Thymus (tissue), 11 donors: ENCODE measurements around the gene TMEM255B. TPM values are rescaled to one million over a fixed set of nuclear protein-coding genes. Genes with fewer than 3 reads are reported as not detected.
A peak's percentile ranks its signal among the peaks of the same experiment; 100 is the strongest.

Source experiments
- DNase-seq, 9 donors: peaks; one replicate each; pipeline ENCODE4 v3.0.0-alpha.2; 2013; ENCODE audit warnings: low spot score in 9 of 9, low read depth in 6 of 9, missing footprints in 1 of 9
- H3K27ac ChIP-seq, 2 donors: one replicate each; pipeline ENCODE4 v1.5.1; 2013; ENCODE audit warnings: control low read depth in 1 of 2, low read depth in 1 of 2, low read length in 1 of 2, mild to moderate bottlenecking in 1 of 2, moderate library complexity in 1 of 2
- H3K27me3 ChIP-seq, 2 donors: one replicate each; pipeline ENCODE4 v1.5.1; 2013; ENCODE audit warnings: low read length in 1 of 2; ENCODE audit not compliant: control insufficient read depth in 2 of 2, insufficient read depth in 1 of 2
- H3K36me3 ChIP-seq, 2 donors: one replicate each; pipeline ENCODE4 v1.5.1; 2013; ENCODE audit warnings: low read length in 1 of 2, mild to moderate bottlenecking in 1 of 2, moderate library complexity in 1 of 2; ENCODE audit not compliant: control insufficient read depth in 2 of 2, insufficient read depth in 2 of 2
- H3K4me1 ChIP-seq, 2 donors: one replicate each; pipeline ENCODE4 v1.5.1; 2013; ENCODE audit warnings: low read length in 2 of 2; ENCODE audit not compliant: control insufficient read depth in 2 of 2, insufficient read depth in 2 of 2
- H3K4me3 ChIP-seq, 2 donors: one replicate each; pipeline ENCODE4 v1.5.1; 2013; ENCODE audit warnings: low read length in 2 of 2, control low read depth in 1 of 2, mild to moderate bottlenecking in 1 of 2
- H3K9me3 ChIP-seq, 2 donors: one replicate each; pipeline ENCODE4 v1.5.1; 2013; ENCODE audit warnings: low read length in 1 of 2, mild to moderate bottlenecking in 1 of 2; ENCODE audit not compliant: control insufficient read depth in 2 of 2, insufficient read depth in 1 of 2
- WGBS: extraction: QIAGEN DNeasy Blood & Tissue Kit; methylation state at CpG from one replicate; pipeline ENCODE4 v1.1.7; 2013; 5-methylcytosine and 5-hydroxymethylcytosine counted together
- polyA plus RNA-seq: library from polyadenylated mRNA; stranded (reverse); fragments of 200-250 nt; gene quantifications from one replicate; pipeline ENCODE4 v1.2.3, GENCODE V29; 2013
- total RNA-seq: library from RNA; stranded (reverse); fragments of 120-200 nt; gene quantifications from one replicate; pipeline ENCODE4 v1.2.4, GENCODE V29; 2013
- donor health status: healthy.

TMEM255B gene
- total and polyA plus RNA-seq, 2 donors: 0.61 to 7.2 TPM

GRCh38 chr13:113776231-113777125, 17.5 kb downstream of the TMEM255B start:
- WGBS: 85% methylated on average over 35 of the region's 35 CpGs
- Histone ChIP-seq H3K4me1 (no peaks in the 10 kb centered on the region), H3K27ac (no peak overlapping the region), H3K9me3 (peaks cover 0 to 8% of the 10 kb centered on the region in 2 donors), H3K27me3 (peaks cover 0 to 14% of the 10 kb centered on the region in 2 donors), H3K4me3 (no peak overlapping the region), H3K36me3 (no peaks in the 10 kb centered on the region)
- DNase-seq: no peak

- no peak overlapping the region for H3K4me3 ChIP-seq
- peak in 4 of 9 donors; percentile 9 to 35 (median 16) for DNase-seq
- peaks cover 0 to 14% of the 10 kb centered on the region in 2 donors for H3K27me3 ChIP-seq
- H3K4me1 ChIP-seq: no peaks in the 10 kb centered on the region
- no peaks in the 10 kb centered on the region for H3K36me3 ChIP-seq
- WGBS: 48% methylated on average over 29 of the region's 29 CpGs
- H3K9me3 ChIP-seq: peaks cover 0 to 8% of the 10 kb centered on the region in 2 donors
- H3K27ac ChIP-seq: no peak overlapping the region
Measured at GRCh38 chr13:113777311-113778260, 18.6 kb downstream of the TMEM255B start.

- 95% methylated on average over 2 of the region's 2 CpGs for WGBS
- no peak overlapping the region for H3K27ac ChIP-seq
- H3K4me3 ChIP-seq: no peak overlapping the region
- DNase-seq: no peak
- no peaks in the 10 kb centered on the region for H3K4me1 ChIP-seq
- H3K36me3 ChIP-seq: no peaks in the 10 kb centered on the region
- no peaks in the 10 kb centered on the region for H3K9me3 ChIP-seq
- peaks cover 0 to 14% of the 10 kb centered on the region in 2 donors for H3K27me3 ChIP-seq
Measured at GRCh38 chr13:113781571-113781970, 22.5 kb downstream of the TMEM255B start.

- WGBS: 85% methylated on average over 14 of the region's 14 CpGs
- no peaks in the 10 kb centered on the region for H3K9me3 ChIP-seq
- H3K36me3 ChIP-seq: no peaks in the 10 kb centered on the region
- H3K4me3 ChIP-seq: no peak overlapping the region
- peaks cover 0 to 10% of the 10 kb centered on the region in 2 donors for H3K27me3 ChIP-seq
- DNase-seq: no peak
- H3K4me1 ChIP-seq: no peaks in the 10 kb centered on the region
- H3K27ac ChIP-seq: no peak overlapping the region
Measured at GRCh38 chr13:113782472-113782871, 23.4 kb downstream of the TMEM255B start.

GRCh38 chr13:113783200-113783881, 24.3 kb downstream of the TMEM255B start:
- DNase-seq: no peak

GRCh38 chr13:113783966-113784644, 25.1 kb downstream of the TMEM255B start:
- H3K9me3 ChIP-seq: no peaks in the 10 kb centered on the region
- DNase-seq: no peak
- 87% methylated on average over 10 of the region's 10 CpGs for WGBS
- no peak overlapping the region for H3K4me3 ChIP-seq
- H3K4me1 ChIP-seq: no peaks in the 10 kb centered on the region
- peaks cover 0 to 5% of the 10 kb centered on the region in 2 donors for H3K27me3 ChIP-seq
- no peak overlapping the region for H3K27ac ChIP-seq
- H3K36me3 ChIP-seq: no peaks in the 10 kb centered on the region

More at GRCh38 chr13:113783200-113783881, 24.3 kb downstream of the TMEM255B start:
- Histone ChIP-seq H3K36me3 (no peaks in the 10 kb centered on the region), H3K4me3 (no peak overlapping the region), H3K27me3 (peaks cover 0 to 6% of the 10 kb centered on the region in 2 donors), H3K9me3 (no peaks in the 10 kb centered on the region), H3K4me1 (no peaks in the 10 kb centered on the region), H3K27ac (no peak overlapping the region)
- whole genome bisulfite sequencing: 92% methylated on average over 12 of the region's 12 CpGs

- DNase-seq: no peak
- no peaks in the 10 kb centered on the region for H3K36me3 ChIP-seq
Measured at GRCh38 chr13:113784645-113785024, 25.6 kb downstream of the TMEM255B start.

More at GRCh38 chr13:113784645-113785024, 25.6 kb downstream of the TMEM255B start:
- Histone ChIP-seq H3K27me3 (peaks cover 0 to 3% of the 10 kb centered on the region in 2 donors), H3K27ac (no peak overlapping the region), H3K4me1 (no peaks in the 10 kb centered on the region), H3K9me3 (no peaks in the 10 kb centered on the region), H3K4me3 (no peak overlapping the region)
- WGBS: 79% methylated on average over 5 of the region's 5 CpGs
